HEK293 (cell line): ENCODE data around the gene CCAR1.

Source experiments
- PBX3 ChIP-seq: sonication (generic); formaldehyde crosslinking; IDR thresholded peaks from 2 replicates; pipeline ENCODE4 v1.8.1; 2022; ENCODE audit warnings: mild to moderate bottlenecking, moderate library complexity, missing genetic modification reagents
- SP2 ChIP-seq: fragments of 450-650 bp; formaldehyde crosslinking; IDR thresholded peaks from 2 replicates; pipeline ENCODE4 v1.5.1; 2016; ENCODE audit warnings: missing biosample characterization, missing genetic modification characterization
- ZEB2 ChIP-seq: fragments of 450-650 bp; formaldehyde crosslinking; IDR thresholded peaks from 2 replicates; pipeline ENCODE4 v1.5.1; 2016; ENCODE audit warnings: missing biosample characterization, missing genetic modification characterization
- ZNF112 ChIP-seq: fragments of 450-650 bp; formaldehyde crosslinking; IDR thresholded peaks from 2 replicates; pipeline ENCODE4 v1.5.0; 2017; ENCODE audit warnings: missing biosample characterization, missing genetic modification characterization
- ZNF175 ChIP-seq: fragments of 450-650 bp; formaldehyde crosslinking; IDR thresholded peaks from 2 replicates; pipeline ENCODE4 v1.5.1; 2016; ENCODE audit warnings: missing biosample characterization, missing genetic modification characterization
- ZNF335 ChIP-seq: fragments of 450-650 bp; formaldehyde crosslinking; conservative IDR thresholded peaks from 2 replicates; pipeline ENCODE4 v1.5.1; 2016; ENCODE audit warnings: missing biosample characterization, missing genetic modification characterization
- ZNF510 ChIP-seq: fragments of 450-650 bp; formaldehyde crosslinking; IDR thresholded peaks from 2 replicates; pipeline ENCODE4 v1.5.1; 2018; ENCODE audit warnings: mild to moderate bottlenecking, missing genetic modification characterization, missing biosample characterization; ENCODE audit not compliant: insufficient replicate concordance

DNA sequence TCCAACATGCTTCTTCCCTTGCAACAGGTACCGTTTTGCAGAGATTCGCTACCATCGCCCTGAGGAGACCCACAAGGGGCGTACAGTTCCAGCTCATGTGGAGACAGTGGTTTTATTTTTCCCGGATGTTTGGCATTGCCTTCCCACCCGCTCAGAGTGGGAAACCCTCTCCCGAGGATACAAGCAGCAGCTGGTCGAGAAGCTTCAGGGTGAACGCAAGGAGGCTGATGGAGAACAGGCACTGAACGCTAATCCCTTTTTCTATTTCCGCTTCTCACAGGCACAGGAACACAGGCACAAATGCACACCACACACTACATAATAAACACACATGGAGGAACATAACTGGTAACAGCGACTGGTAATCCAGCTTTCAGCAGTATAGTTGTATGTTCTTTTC lies 35.2 kb downstream of the CCAR1 start:
- TF ChIP-seq SP2 (tag by site-specific recombination): no peak
- TF ChIP-seq ZNF112 (tag by site-specific recombination): no peak
- TF ChIP-seq ZEB2 (tag by site-specific recombination): no peak
- TF ChIP-seq ZNF175 (tag by site-specific recombination): no peak
- no peak for TF ChIP-seq ZNF335
- no peak for TF ChIP-seq ZNF510 (tag by site-specific recombination)
- TF ChIP-seq PBX3: no peak
